Fibroblast of pulmonary artery (primary cell): ENCODE measurements around the gene DNAJA4.
A peak's percentile ranks its signal among the peaks of the same experiment; 100 is the strongest.

Experiments used
- DNase-seq: peaks from one replicate; pipeline ENCODE4 v3.0.0-alpha.2; 2010; ENCODE audit warnings: low read depth
- H3K4me3 ChIP-seq: replicated peaks from 2 replicates; pipeline ENCODE4 v1.5.1; 2011; ENCODE audit warnings: low read depth, mild to moderate bottlenecking, control low read depth, low read length, moderate library complexity
- TF ChIP-seq, protein P1 (sequence below): IDR thresholded peaks from 2 replicates; pipeline ENCODE4 v1.5.1; 2011; ENCODE audit warnings: mild to moderate bottlenecking, control low read depth, low read length, inconsistent platforms; ENCODE audit errors: missing control alignments

DNAJA4 gene

DNA sequence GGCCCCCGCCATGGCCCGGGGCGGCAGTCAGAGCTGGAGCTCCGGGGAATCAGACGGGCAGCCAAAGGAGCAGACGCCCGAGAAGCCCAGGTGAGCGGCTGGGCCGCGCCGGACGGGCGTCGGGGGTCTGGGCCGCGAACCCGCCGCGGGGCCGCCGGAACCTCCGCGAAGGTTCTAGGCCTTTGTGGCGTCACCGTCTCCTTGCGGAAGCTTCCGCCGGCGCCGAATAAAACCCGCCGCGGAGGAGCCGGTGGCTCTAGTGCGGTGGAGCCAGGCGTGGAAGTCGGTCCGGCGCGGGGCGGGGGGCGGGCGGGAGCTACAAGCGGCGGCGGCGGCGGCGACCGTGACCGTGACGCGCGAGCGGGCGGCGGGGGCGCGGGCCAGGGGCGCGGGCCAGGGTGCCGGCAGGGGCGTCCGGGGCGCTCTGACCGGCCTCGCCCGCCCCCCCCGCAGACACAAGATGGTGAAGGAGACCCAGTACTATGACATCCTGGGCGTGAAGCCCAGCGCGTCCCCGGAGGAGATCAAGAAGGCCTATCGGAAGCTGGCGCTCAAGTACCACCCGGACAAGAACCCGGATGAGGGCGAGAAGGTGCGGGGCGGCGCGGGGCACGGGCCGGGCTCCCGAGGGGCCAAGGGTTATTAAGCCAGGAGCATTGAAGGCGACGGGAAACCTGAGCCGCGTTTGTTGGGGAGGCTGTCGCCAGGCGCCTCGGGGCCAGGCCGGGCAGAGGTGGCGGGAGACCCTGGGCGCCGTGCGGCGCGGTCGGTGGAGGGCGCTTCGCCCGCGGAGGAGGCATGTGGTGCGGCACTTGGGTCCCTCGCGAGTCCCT, at the start of gene DNAJA4:
DNAJA4 (plus strand) TSS at position 259 of the 833 bp plus-strand sequence; CDS start at position 461, 202 bp downstream.
- H3K4me3 ChIP-seq: peak within 1 kb of the TSS; percentile 53
- TF ChIP-seq, protein P1, sequence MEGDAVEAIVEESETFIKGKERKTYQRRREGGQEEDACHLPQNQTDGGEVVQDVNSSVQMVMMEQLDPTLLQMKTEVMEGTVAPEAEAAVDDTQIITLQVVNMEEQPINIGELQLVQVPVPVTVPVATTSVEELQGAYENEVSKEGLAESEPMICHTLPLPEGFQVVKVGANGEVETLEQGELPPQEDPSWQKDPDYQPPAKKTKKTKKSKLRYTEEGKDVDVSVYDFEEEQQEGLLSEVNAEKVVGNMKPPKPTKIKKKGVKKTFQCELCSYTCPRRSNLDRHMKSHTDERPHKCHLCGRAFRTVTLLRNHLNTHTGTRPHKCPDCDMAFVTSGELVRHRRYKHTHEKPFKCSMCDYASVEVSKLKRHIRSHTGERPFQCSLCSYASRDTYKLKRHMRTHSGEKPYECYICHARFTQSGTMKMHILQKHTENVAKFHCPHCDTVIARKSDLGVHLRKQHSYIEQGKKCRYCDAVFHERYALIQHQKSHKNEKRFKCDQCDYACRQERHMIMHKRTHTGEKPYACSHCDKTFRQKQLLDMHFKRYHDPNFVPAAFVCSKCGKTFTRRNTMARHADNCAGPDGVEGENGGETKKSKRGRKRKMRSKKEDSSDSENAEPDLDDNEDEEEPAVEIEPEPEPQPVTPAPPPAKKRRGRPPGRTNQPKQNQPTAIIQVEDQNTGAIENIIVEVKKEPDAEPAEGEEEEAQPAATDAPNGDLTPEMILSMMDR: no peak
- peak; percentile 38 for DNase-seq

DNA sequence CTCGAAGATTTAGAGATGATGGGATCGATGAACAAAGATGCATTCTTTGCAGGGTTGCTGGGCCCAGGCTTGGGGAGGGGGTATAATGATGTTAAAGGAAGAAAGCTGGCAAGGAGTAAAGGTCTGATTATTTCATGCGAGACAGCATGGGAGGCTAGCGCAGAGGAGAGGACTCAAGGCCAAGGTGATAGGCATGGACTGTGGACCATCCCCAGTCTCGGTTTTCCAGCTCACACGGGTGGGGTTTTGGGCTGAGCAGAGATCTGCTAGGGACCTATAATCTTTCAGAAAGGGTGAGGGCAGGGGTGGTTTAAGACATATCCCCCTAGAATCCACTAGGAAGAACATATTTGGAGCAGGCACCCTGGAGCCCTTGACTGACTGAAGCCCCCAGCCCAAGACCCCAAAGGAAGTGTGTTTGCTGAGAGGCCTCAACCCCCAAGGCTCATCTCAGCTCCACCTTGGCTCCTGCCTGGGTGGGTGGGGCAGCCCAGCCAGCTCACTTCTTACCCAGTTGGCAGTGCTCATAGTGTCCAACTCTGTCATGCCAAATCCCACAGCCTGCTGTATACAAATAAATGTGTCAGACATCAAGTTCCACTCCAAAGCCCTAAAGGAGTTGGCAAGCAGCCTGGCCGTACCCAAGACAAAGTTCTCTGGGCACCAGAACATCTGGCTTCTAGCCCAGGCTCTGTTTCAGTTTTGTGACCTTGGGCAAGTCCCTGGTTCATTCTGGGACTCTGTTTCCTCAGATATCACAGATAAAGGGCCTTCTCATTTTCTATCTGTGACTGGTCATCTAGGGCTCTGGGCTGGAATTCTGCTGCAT, 47.9 kb upstream of the DNAJA4 start:
- TF ChIP-seq, protein P1: no peak
- H3K4me3 ChIP-seq: no peak overlapping the region
- DNase-seq: no peak

DNA sequence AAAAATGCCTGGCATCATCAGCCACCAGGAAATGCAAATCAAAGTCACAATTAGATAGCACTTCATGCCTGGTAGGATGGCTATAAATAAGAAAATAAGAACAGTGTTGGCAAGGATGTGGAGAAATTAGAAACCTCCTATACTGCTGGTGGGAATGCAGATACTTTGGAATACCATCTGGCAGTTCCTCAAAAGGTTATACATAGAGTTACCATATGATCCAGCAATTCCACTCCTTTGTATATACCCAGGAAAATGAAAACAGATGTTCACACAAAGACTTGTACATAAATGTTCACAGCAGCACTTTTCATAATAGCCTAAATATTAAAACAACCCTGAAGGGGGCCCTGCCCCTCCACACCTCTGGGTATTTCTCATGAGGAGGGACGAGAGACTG, 43.6 kb upstream of the DNAJA4 start:
- no peak overlapping the region for H3K4me3 ChIP-seq
- DNase-seq: no peak
- TF ChIP-seq, protein P1: no peak

DNA sequence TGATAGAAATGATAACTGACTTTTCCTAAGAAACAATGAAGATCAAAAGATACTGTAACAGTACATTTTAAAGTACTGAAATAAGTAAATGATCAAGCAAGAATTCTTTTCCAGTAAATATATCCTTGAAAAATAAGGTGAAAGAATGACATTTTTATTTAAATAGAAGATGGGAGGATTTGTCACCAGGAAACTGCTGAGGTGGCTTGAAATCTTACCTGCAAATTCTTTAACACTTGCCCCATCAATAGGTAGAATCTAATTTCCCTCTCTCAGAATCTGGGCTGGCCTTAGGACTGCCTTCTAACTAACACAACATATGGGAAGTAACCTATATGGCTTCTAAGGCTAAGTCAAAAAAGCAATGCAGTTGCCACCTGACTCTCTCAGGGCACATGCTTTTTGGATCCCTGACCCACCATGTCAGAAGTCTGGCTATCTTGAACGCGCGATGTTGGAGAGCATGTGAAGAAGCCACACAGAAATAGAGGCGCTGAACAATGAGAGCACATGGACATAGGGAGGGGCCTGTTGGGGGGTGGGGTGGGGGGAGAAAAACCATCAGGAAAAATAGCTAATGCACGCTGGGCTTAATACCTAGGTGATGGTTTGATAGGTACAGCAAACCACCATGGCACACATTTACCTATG, 41.5 kb upstream of the DNAJA4 start:
- no peak for DNase-seq
- TF ChIP-seq, protein P1: no peak

DNA sequence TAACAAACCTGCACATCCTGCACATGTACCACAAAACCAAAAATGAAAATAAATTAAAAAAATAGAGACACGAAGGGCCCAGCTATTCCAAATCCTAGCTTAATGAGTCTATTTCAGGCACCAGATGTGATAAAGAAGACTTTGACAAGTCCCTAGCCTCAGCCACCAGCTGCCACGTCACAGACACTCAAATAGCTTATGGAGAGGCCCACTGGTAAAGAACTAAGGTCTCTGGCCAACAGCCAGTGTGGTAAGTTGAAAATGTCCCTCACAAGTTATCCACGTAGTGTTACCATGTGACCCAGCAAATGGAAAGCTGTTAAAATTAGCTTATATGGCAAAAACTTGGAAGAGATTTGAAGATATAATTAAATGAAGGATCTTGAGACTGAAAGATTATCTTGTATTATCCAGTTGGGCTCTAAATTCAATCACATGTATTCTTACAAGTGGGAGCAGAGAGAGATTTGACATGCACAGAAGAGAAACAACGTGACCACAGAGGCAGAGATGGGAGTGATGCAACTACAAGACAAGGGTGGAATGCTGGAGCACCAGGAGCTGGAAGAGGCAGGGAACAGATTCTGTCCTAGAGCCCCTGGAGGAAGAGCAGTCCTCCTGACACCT, 40.9 kb upstream of the DNAJA4 start:
- TF ChIP-seq, protein P1: no peak
- no peak overlapping the region for H3K4me3 ChIP-seq
- peak; percentile 34 for DNase-seq

More for the DNA sequence above, 41.5 kb upstream of the DNAJA4 start:
- no peak overlapping the region for H3K4me3 ChIP-seq

DNA sequence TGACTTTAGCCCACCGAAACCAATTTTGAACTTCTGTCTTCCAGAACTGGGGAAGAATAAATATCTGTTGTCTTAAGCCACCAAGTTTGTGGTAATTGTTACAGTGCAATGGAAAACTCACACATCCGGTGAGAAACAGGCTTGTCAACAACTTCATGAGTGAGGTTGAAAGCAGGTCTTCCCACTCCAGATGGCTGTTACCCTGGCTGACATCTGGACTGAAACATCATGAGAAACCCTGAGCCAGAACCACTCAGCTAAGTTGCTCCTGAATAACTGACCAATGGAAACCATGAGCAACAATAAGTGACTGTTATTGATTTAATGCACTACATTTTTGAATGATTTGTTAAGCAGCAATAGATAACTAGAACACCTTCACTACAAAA, 40.3 kb upstream of the DNAJA4 start:
- no peak for DNase-seq
- TF ChIP-seq, protein P1: no peak
- H3K4me3 ChIP-seq: no peak overlapping the region
